H9 (cell line): ENCODE results near the gene TIRAP. TPM values are rescaled to one million over a fixed set of nuclear protein-coding genes. Genes with fewer than 3 reads are reported as not detected.

ENCODE experiments used
- DNase-seq: peaks from one replicate; pipeline ENCODE4 v3.0.0-alpha.2; 2017
- H2AFZ ChIP-seq: one replicate; pipeline ENCODE4 v1.6.1; 2013; ENCODE audit warnings: mild to moderate bottlenecking, low read length, control low read depth, moderate library complexity
- H2AK5ac ChIP-seq: 2 replicates; pipeline ENCODE4 v1.6.1; 2013; ENCODE audit warnings: low read length, control low read depth, mixed read lengths; ENCODE audit not compliant: insufficient read length
- H2BK120ac ChIP-seq: one replicate; pipeline ENCODE4 v1.6.1; 2013; ENCODE audit warnings: low read depth, mild to moderate bottlenecking, low read length, control low read depth, inconsistent platforms; ENCODE audit not compliant: poor library complexity, severe bottlenecking
- H2BK12ac ChIP-seq: 2 replicates; pipeline ENCODE4 v1.6.1; 2013; ENCODE audit warnings: low read length, control low read depth, mixed read lengths, low read depth; ENCODE audit not compliant: insufficient read length
- H2BK15ac ChIP-seq: 2 replicates; pipeline ENCODE4 v1.6.1; 2013; ENCODE audit warnings: low read depth, low read length, control low read depth
- H2BK20ac ChIP-seq: one replicate; pipeline ENCODE4 v1.6.1; 2013; ENCODE audit warnings: low read depth, mild to moderate bottlenecking, low read length, control low read depth, inconsistent platforms; ENCODE audit not compliant: poor library complexity, severe bottlenecking
- H2BK5ac ChIP-seq: 2 replicates; pipeline ENCODE4 v1.6.1; 2013; ENCODE audit warnings: low read length, control low read depth, mixed read lengths; ENCODE audit not compliant: insufficient read length
- H3K14ac ChIP-seq: 2 replicates; pipeline ENCODE4 v1.6.1; 2013; ENCODE audit warnings: low read length, control low read depth; ENCODE audit not compliant: insufficient read depth
- H3K18ac ChIP-seq: 2 replicates; pipeline ENCODE4 v1.6.1; 2013; ENCODE audit warnings: low read depth, mild to moderate bottlenecking, mixed read lengths, low read length, control low read depth; ENCODE audit not compliant: insufficient read length
- H3K23ac ChIP-seq: 2 replicates; pipeline ENCODE4 v1.6.1; 2013; ENCODE audit warnings: low read length, control low read depth, mixed read lengths, low read depth; ENCODE audit not compliant: insufficient read length
- H3K23me2 ChIP-seq: 2 replicates; pipeline ENCODE4 v1.6.1; 2013; ENCODE audit warnings: low read depth, mild to moderate bottlenecking, mixed read lengths, low read length, control low read depth; ENCODE audit not compliant: insufficient read length, poor library complexity, severe bottlenecking
- H3K27ac ChIP-seq: 2 replicates; pipeline ENCODE4 v1.5.1; 2013; ENCODE audit warnings: low read length, control low read depth, mixed read lengths, low read depth; ENCODE audit not compliant: insufficient read length
- H3K27me3 ChIP-seq: 2 replicates; pipeline ENCODE4 v1.6.1; 2013; ENCODE audit warnings: low read length, control low read depth, inconsistent platforms; ENCODE audit not compliant: insufficient read depth
- H3K4ac ChIP-seq: 2 replicates; pipeline ENCODE4 v1.6.1; 2013; ENCODE audit warnings: low read depth, mild to moderate bottlenecking, control low read depth, inconsistent platforms, low read length, moderate library complexity
- H3K4me1 ChIP-seq: 2 replicates; pipeline ENCODE4 v1.6.1; 2013; ENCODE audit warnings: low read length, control low read depth, inconsistent platforms; ENCODE audit not compliant: insufficient read depth
- H3K4me2 ChIP-seq: 2 replicates; pipeline ENCODE4 v1.6.1; 2013; ENCODE audit warnings: low read length, control low read depth, mixed read lengths; ENCODE audit not compliant: insufficient read length, insufficient read depth
- H3K56ac ChIP-seq: 2 replicates; pipeline ENCODE4 v1.6.1; 2013; ENCODE audit warnings: low read depth, mild to moderate bottlenecking, mixed read lengths, low read length, control low read depth; ENCODE audit not compliant: insufficient read length
- H3K79me1 ChIP-seq: 2 replicates; pipeline ENCODE4 v1.6.1; 2013; ENCODE audit warnings: low read depth, mild to moderate bottlenecking, moderate library complexity, low read length, control low read depth, inconsistent platforms; ENCODE audit not compliant: insufficient read depth, poor library complexity, severe bottlenecking
- H3K79me2 ChIP-seq: 2 replicates; pipeline ENCODE4 v1.6.1; 2013; ENCODE audit warnings: low read length, control low read depth, inconsistent platforms; ENCODE audit not compliant: insufficient read depth
- H3K9ac ChIP-seq: 2 replicates; pipeline ENCODE4 v1.6.1; 2013; ENCODE audit warnings: low read length, control low read depth, mixed read lengths; ENCODE audit not compliant: insufficient read length; ENCODE audit errors: extremely low read depth
- H3K9me3 ChIP-seq: one replicate; pipeline ENCODE4 v1.6.1; 2013; ENCODE audit warnings: low read depth, low read length, inconsistent platforms; ENCODE audit not compliant: control insufficient read depth
- H3T11ph ChIP-seq: one replicate; pipeline ENCODE4 v1.6.1; 2013; ENCODE audit warnings: mild to moderate bottlenecking, low read length, control low read depth, inconsistent platforms
- H4K20me1 ChIP-seq: one replicate; pipeline ENCODE4 v1.6.1; 2013; ENCODE audit not compliant: control insufficient read depth, insufficient read length, insufficient read depth
- H4K5ac ChIP-seq: 2 replicates; pipeline ENCODE4 v1.6.1; 2013; ENCODE audit warnings: low read depth, mild to moderate bottlenecking, mixed read lengths, low read length, control low read depth; ENCODE audit not compliant: insufficient read length
- H4K8ac ChIP-seq: replicated peaks from 2 replicates; pipeline ENCODE4 v1.6.1; 2013; ENCODE audit warnings: low read length, control low read depth, mixed read lengths, low read depth; ENCODE audit not compliant: insufficient read length
- H4K91ac ChIP-seq: 2 replicates; pipeline ENCODE4 v1.6.1; 2013; ENCODE audit warnings: low read depth, mild to moderate bottlenecking, moderate library complexity, mixed read lengths, low read length, control low read depth; ENCODE audit not compliant: insufficient read length
- H3K27ac Mint-ChIP-seq, 3 experiments: 2 replicates in 2 of 3; 3 replicates in 1 of 3; pipeline ENCODE4 v1.8.0; 2020 to 2021; ENCODE audit warnings: mixed read lengths in 3 of 3, mild to moderate bottlenecking in 1 of 3, moderate library complexity in 1 of 3
- H3K27me3 Mint-ChIP-seq: 2 replicates; pipeline ENCODE4 v1.8.0; 2021; ENCODE audit warnings: low read depth, mild to moderate bottlenecking, moderate library complexity, mixed read lengths
- H3K36me3 Mint-ChIP-seq, 3 experiments: 2 replicates in 2 of 3; 3 replicates in 1 of 3; pipeline ENCODE4 v1.8.0; 2020 to 2021; ENCODE audit warnings: low read depth in 3 of 3, mixed read lengths in 3 of 3; ENCODE audit not compliant: insufficient read depth in 1 of 3
- H3K4me1 Mint-ChIP-seq, 2 experiments: 2 replicates each; pipeline ENCODE4 v1.8.0; 2020; ENCODE audit warnings: mixed read lengths in 2 of 2
- H3K4me3 Mint-ChIP-seq, 2 experiments: 2 replicates in 1 of 2; 3 replicates in 1 of 2; pipeline ENCODE4 v1.8.0; 2020 to 2021; ENCODE audit warnings: mild to moderate bottlenecking in 2 of 2, mixed read lengths in 2 of 2, moderate library complexity in 1 of 2
- H3K9me3 Mint-ChIP-seq, 2 experiments: 2 replicates in 1 of 2; 3 replicates in 1 of 2; pipeline ENCODE4 v1.8.0; 2020; ENCODE audit warnings: mild to moderate bottlenecking in 2 of 2, mixed read lengths in 2 of 2, moderate library complexity in 1 of 2
- WGBS: extraction: QIAGEN DNeasy Blood & Tissue Kit; methylation state at CpG from one replicate; pipeline ENCODE4 v1.1.7; 2013; ENCODE audit warnings: missing lambda C conversion rate, low lambda C conversion rate, mixed read lengths; ENCODE audit not compliant: insufficient read length; ENCODE audit errors: extremely low coverage; 5-methylcytosine and 5-hydroxymethylcytosine counted together
- total RNA-seq: library from RNA; stranded (reverse); gene quantifications from 2 replicates; pipeline ENCODE4 v1.2.1, GENCODE V29; 2021
- TF ChIP-seq, protein P1 (sequence below): fragments of 200-600 bp; sonication (generic); conservative IDR thresholded peaks from 3 replicates; pipeline ENCODE4 v1.8.0; 2021; ENCODE audit warnings: antibody characterized with exemption, mild to moderate bottlenecking

The TIRAP gene
- total RNA-seq, 1 experiment from 2014 or later, result 7.0 TPM

DNA sequence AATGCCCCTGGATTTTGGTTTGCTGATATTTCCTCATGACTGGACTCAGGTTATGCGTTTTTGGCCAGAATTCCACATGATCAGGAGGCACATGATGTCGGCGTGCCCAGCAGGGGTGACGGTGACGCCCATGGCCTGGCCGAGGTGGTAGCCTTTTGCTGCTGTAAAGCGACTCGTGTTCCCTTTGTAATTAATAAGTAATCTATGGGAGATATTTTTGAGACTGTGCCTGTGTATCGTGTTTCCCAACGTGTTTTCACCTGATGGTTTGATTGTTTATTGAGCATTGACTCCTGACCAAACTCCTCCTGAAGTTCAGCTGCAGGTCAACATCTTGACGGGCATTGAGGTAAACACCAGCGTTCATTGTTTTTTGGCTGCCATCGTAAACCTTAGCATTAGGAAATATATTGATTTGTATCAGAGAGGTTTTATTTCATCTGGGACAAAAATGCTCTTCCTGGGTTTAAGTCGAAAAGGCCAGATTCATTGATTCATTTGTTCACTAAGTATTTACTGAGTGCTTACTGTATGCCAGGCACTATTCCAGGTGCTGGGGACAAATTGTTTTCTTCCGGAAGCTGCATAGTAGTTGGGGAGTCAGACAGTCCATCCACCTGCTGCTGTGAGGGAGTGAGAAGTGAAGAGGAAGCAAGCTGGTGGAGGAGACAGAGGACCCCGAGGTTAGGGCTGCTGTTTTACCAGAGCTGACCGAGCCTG, 44.5 kb downstream of the TIRAP start:
- no peak overlapping the region for H3T11ph ChIP-seq
- H2AK5ac ChIP-seq, result no peak overlapping the region
- peak overlapping the region; percentile 18 to 88 (median 21); a peak in 5 of 7 replicates for H3K27ac Mint-ChIP-seq
- no peak overlapping the region for H3K56ac ChIP-seq
- H4K91ac ChIP-seq, result no peak overlapping the region
- peaks cover 0 to 4% of the 10 kb centered on the region in 2 experiments; a peak in 1 of 4 replicates for H3K4me1 Mint-ChIP-seq
- H3K27me3 ChIP-seq, result no peaks in the 10 kb centered on the region
- no peak overlapping the region for H3K4me2 ChIP-seq
- TF ChIP-seq, protein P1, sequence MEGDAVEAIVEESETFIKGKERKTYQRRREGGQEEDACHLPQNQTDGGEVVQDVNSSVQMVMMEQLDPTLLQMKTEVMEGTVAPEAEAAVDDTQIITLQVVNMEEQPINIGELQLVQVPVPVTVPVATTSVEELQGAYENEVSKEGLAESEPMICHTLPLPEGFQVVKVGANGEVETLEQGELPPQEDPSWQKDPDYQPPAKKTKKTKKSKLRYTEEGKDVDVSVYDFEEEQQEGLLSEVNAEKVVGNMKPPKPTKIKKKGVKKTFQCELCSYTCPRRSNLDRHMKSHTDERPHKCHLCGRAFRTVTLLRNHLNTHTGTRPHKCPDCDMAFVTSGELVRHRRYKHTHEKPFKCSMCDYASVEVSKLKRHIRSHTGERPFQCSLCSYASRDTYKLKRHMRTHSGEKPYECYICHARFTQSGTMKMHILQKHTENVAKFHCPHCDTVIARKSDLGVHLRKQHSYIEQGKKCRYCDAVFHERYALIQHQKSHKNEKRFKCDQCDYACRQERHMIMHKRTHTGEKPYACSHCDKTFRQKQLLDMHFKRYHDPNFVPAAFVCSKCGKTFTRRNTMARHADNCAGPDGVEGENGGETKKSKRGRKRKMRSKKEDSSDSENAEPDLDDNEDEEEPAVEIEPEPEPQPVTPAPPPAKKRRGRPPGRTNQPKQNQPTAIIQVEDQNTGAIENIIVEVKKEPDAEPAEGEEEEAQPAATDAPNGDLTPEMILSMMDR, result no peak
- H2BK12ac ChIP-seq, result no peak overlapping the region
- no peak overlapping the region for H2BK5ac ChIP-seq
- no peak overlapping the region for H4K5ac ChIP-seq
- H3K4ac ChIP-seq, result no peak overlapping the region
- no peak overlapping the region for H3K14ac ChIP-seq
- H2BK120ac ChIP-seq, result no peak overlapping the region
- DNase-seq, result no peak
- H2BK15ac ChIP-seq, result no peak overlapping the region
- H3K23me2 ChIP-seq, result no peaks in the 10 kb centered on the region
- no peak overlapping the region for H4K8ac ChIP-seq
- no peak overlapping the region for H3K9ac ChIP-seq
- H3K4me3 Mint-ChIP-seq, result no peak overlapping the region; a peak in 1 of 5 replicates
- no peaks in the 10 kb centered on the region for H4K20me1 ChIP-seq
- H3K27me3 Mint-ChIP-seq, result no peaks in the 10 kb centered on the region
- no peak overlapping the region for H3K18ac ChIP-seq
- H2BK20ac ChIP-seq, result no peak overlapping the region
- peaks cover 4 to 15% (median 8%) of the 10 kb centered on the region in 3 experiments; a peak in 6 of 7 replicates for H3K36me3 Mint-ChIP-seq
- no peak overlapping the region for H3K23ac ChIP-seq
- no peaks in the 10 kb centered on the region; the same call in 1 of the 2 replicates for H3K4me1 ChIP-seq
- no peak overlapping the region for H3K27ac ChIP-seq
- H3K9me3 Mint-ChIP-seq, result no peaks in the 10 kb centered on the region
- H3K79me2 ChIP-seq, result no peaks in the 10 kb centered on the region
- H3K9me3 ChIP-seq, result no peaks in the 10 kb centered on the region
- WGBS, result no CpG with 5 or more reads among the region's 17 CpGs
- no peaks in the 10 kb centered on the region for H3K79me1 ChIP-seq
- no peak overlapping the region for H2AFZ ChIP-seq
